OCI-LY7 (cell line): ENCODE data around the gene DNAH9. TPM values are rescaled to one million over a fixed set of nuclear protein-coding genes. Genes with fewer than 3 reads are reported as not detected.

Experiments
- BruUV-seq: library from RNA; stranded (reverse); fragments of 400-500 nt; replicated peaks from 2 replicates; lab custom pipeline; 2021; lab: Mats Ljungman, UMichigan
- CTCF ChIA-PET: fragments of 300-600 bp; sonication (Branson Sonifier 250); formaldehyde crosslinking; loops from one replicate; lab custom pipeline; 2022; ENCODE audit warnings: antibody characterized with exemption; ENCODE audit not compliant: unreplicated experiment; lab: Charles Lee
- POLR2A ChIA-PET: fragments of 300-600 bp; sonication (Branson Sonifier 250); formaldehyde crosslinking; loops from one replicate; lab custom pipeline; 2022; ENCODE audit warnings: antibody characterized with exemption; lab: Charles Lee
- DNase-seq: peaks from one replicate; pipeline ENCODE4 v3.0.0-alpha.2; 2015; ENCODE audit warnings: low spot score
- H2AFZ ChIP-seq: fragments of 200-600 bp; sonication (generic), shearing (Covaris generic); 2 replicates; pipeline ENCODE4 v1.6.1; 2014; ENCODE audit warnings: mild to moderate bottlenecking, antibody characterized with exemption, low read length, moderate library complexity
- H3K27ac ChIP-seq: fragments of 200-600 bp; sonication (generic); 2 replicates; pipeline ENCODE4 v1.5.1; 2014; ENCODE audit warnings: mixed run types, low read depth, mild to moderate bottlenecking, moderate library complexity, low read length, inconsistent platforms; ENCODE audit not compliant: poor library complexity, severe bottlenecking
- H3K36me3 ChIP-seq: fragments of 200-600 bp; sonication (generic); 2 replicates; pipeline ENCODE4 v1.6.1; 2014; ENCODE audit warnings: mild to moderate bottlenecking, antibody characterized with exemption, low read length, moderate library complexity, mixed read lengths; ENCODE audit not compliant: insufficient read depth
- H3K4me1 ChIP-seq: fragments of 200-600 bp; sonication (generic); 2 replicates; pipeline ENCODE4 v1.5.1; 2014; ENCODE audit warnings: mild to moderate bottlenecking, low read length; ENCODE audit not compliant: insufficient read depth, poor library complexity, severe bottlenecking
- H3K4me2 ChIP-seq: fragments of 200-600 bp; sonication (generic); 2 replicates; pipeline ENCODE4 v1.6.1; 2014; ENCODE audit warnings: mild to moderate bottlenecking, low read length
- H3K4me3 ChIP-seq: fragments of 200-600 bp; sonication (generic); 2 replicates; pipeline ENCODE4 v1.5.1; 2014; ENCODE audit warnings: mild to moderate bottlenecking, low read depth, low read length; ENCODE audit not compliant: poor library complexity, severe bottlenecking
- H3K79me2 ChIP-seq: fragments of 200-600 bp; sonication (generic); 2 replicates; pipeline ENCODE4 v1.6.1; 2016; ENCODE audit warnings: low read depth, mild to moderate bottlenecking, low read length, moderate library complexity, mixed read lengths; ENCODE audit not compliant: insufficient read depth
- H3K9me2 ChIP-seq: fragments of 200-600 bp; sonication (generic); 2 replicates; pipeline ENCODE4 v1.6.1; 2016; ENCODE audit warnings: mild to moderate bottlenecking, low read length, mixed read lengths; ENCODE audit not compliant: insufficient read depth
- H3K9me3 ChIP-seq: fragments of 200-600 bp; sonication (generic); 2 replicates; pipeline ENCODE4 v1.6.1; 2014; ENCODE audit warnings: mild to moderate bottlenecking, mixed run types, low read length, mixed read lengths
- H4K20me1 ChIP-seq: fragments of 200-600 bp; sonication (generic); 2 replicates; pipeline ENCODE4 v1.6.1; 2014; ENCODE audit warnings: mild to moderate bottlenecking, antibody characterized with exemption, low read length, moderate library complexity, mixed read lengths; ENCODE audit not compliant: insufficient read depth
- CTCF ChIP-seq: fragments of 200-600 bp; sonication (generic); conservative IDR thresholded peaks from 2 replicates; pipeline ENCODE4 v1.5.1; 2014; ENCODE audit warnings: mild to moderate bottlenecking, antibody characterized with exemption, low read length, moderate library complexity, mixed read lengths
- EZH2phosphoT487 ChIP-seq: fragments of 200-600 bp; sonication (generic); IDR thresholded peaks from 2 replicates; pipeline ENCODE4 v1.6.1; 2018; ENCODE audit warnings: low read depth, borderline replicate concordance, mild to moderate bottlenecking, mixed run types, antibody characterized with exemption, low read length, moderate library complexity, mixed read lengths
- intact Hi-C: fragments of 100-400 bp; cut with micrococcal nuclease; formaldehyde crosslinking; loops from one replicate; pipeline ENCODE4 v1.10.0; 2022; ENCODE audit not compliant: unreplicated experiment
- total RNA-seq, 2 experiments: library from RNA; depleted of rRNA in 1 of 2; stranded (reverse); fragments of >200 nt in 1 of 2; shearing (Covaris generic) in 1 of 2; gene quantifications; 2 replicates each; pipeline ENCODE4 v1.2.3, GENCODE V29; 2014 to 2022

The DNAH9 gene
- total RNA-seq, 2 experiments from 2014 or later: not detected

DNA sequence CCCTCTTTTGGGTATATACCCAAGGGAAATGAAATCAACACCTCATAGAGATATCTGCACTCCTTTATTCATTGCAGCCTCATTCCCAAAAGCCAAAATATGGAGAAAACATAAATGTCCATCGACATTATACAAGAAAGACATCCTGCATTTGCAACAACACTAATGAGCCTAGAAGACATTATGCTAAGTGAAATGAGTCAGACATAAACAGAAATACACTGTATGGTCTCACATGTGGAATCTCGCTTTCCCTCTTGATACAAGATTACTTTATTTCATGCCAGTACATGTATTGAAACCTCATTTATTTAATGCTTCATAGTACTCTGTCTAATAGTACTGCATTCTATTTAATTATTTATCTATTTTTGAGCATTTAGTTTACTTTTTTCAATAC, 241.8 kb downstream of the DNAH9 start:
- intact Hi-C loops: no loop called here
- TF ChIP-seq CTCF: no peak
- TF ChIP-seq EZH2phosphoT487: no peak
- Histone ChIP-seq H3K4me2 (no peak overlapping the region), H4K20me1 (no peaks in the 10 kb centered on the region), H3K27ac (no peak overlapping the region), H2AFZ (no peak overlapping the region), H3K4me1 (no peaks in the 10 kb centered on the region), H3K4me3 (no peak overlapping the region), H3K36me3 (no peaks in the 10 kb centered on the region), H3K79me2 (no peaks in the 10 kb centered on the region), H3K9me2 (no peaks in the 10 kb centered on the region), H3K9me3 (no peaks in the 10 kb centered on the region)
- ChIA-PET CTCF (no interaction called here), POLR2A (no interaction called here)
- no peak for DNase-seq
- BruUV-seq: no TSS peak

GRCh38 chr17:11840831-11841230, 242.6 kb downstream of the DNAH9 start:
- no peaks in the 10 kb centered on the region for H3K4me1 ChIP-seq
- intact Hi-C loops: no loop called here
- no peak for TF ChIP-seq EZH2phosphoT487
- no peak for TF ChIP-seq CTCF
- POLR2A ChIA-PET: no interaction called here
- no peaks in the 10 kb centered on the region for H3K79me2 ChIP-seq
- no peaks in the 10 kb centered on the region for H3K9me3 ChIP-seq
- no peak overlapping the region for H3K4me3 ChIP-seq
- no peaks in the 10 kb centered on the region for H4K20me1 ChIP-seq
- no peak overlapping the region for H2AFZ ChIP-seq
- no peaks in the 10 kb centered on the region for H3K9me2 ChIP-seq
- H3K36me3 ChIP-seq: no peaks in the 10 kb centered on the region
- DNase-seq: no peak
- no peak overlapping the region for H3K27ac ChIP-seq
- CTCF ChIA-PET: no interaction called here
- no TSS peak for BruUV-seq
- H3K4me2 ChIP-seq: no peak overlapping the region

GRCh38 chr17:11848330-11848729, 250.1 kb downstream of the DNAH9 start:
- ChIA-PET POLR2A (no interaction called here), CTCF (no interaction called here)
- Histone ChIP-seq H3K79me2 (no peaks in the 10 kb centered on the region), H4K20me1 (no peaks in the 10 kb centered on the region), H3K4me1 (no peaks in the 10 kb centered on the region), H3K4me2 (no peak overlapping the region), H3K36me3 (no peaks in the 10 kb centered on the region), H3K4me3 (no peak overlapping the region), H3K27ac (no peak overlapping the region), H2AFZ (no peak overlapping the region), H3K9me2 (no peaks in the 10 kb centered on the region), H3K9me3 (no peaks in the 10 kb centered on the region)
- BruUV-seq: no TSS peak
- no peak for DNase-seq
- intact Hi-C loops: no loop called here
- TF ChIP-seq EZH2phosphoT487 (no peak), CTCF (no peak)
